Measurements from ENCODE around the gene SLC15A1.
A peak's percentile ranks its signal among the peaks of the same experiment; 100 is the strongest.

SLC15A1 gene

GRCh38 chr13:98690348-98691022, 62.0 kb downstream of the SLC15A1 start:
- no peak for DNase-seq

GRCh38 chr13:98689347-98689968, 63.0 kb downstream of the SLC15A1 start:
- no peak for DNase-seq

GRCh38 chr13:98688373-98688772, 64.1 kb downstream of the SLC15A1 start:
- no peak for DNase-seq

- DNase-seq: no peak
Measured at GRCh38 chr13:98687319-98687718, 65.2 kb downstream of the SLC15A1 start.

GRCh38 chr13:98686270-98686669, 66.2 kb downstream of the SLC15A1 start:
- DNase-seq: no peak

- DNase-seq: no peak
Measured at GRCh38 chr13:98685146-98685545, 67.3 kb downstream of the SLC15A1 start.

GRCh38 chr13:98681049-98681448, 71.4 kb downstream of the SLC15A1 start:
- DNase-seq: no peak

GRCh38 chr13:98678741-98679140, 73.7 kb downstream of the SLC15A1 start:
- DNase-seq: no peak

- DNase-seq: no peak
Measured at GRCh38 chr13:98677398-98677797, 75.1 kb downstream of the SLC15A1 start.

GRCh38 chr13:98676239-98676638, 76.2 kb downstream of the SLC15A1 start:
- no peak for DNase-seq

GRCh38 chr13:98675837-98676236, 76.6 kb downstream of the SLC15A1 start:
- no peak for DNase-seq

- no peak for DNase-seq
Measured at GRCh38 chr13:98675066-98675465, 77.4 kb downstream of the SLC15A1 start.

- no peak for DNase-seq
Measured at GRCh38 chr13:98672947-98673613, 79.4 kb downstream of the SLC15A1 start.

- DNase-seq: no peak
Measured at GRCh38 chr13:98668155-98668554, 84.3 kb downstream of the SLC15A1 start.

GRCh38 chr13:98665638-98665995, 86.9 kb downstream of the SLC15A1 start:
- DNase-seq: no peak

- no peak for DNase-seq
Measured at GRCh38 chr13:98664924-98665637, 87.4 kb downstream of the SLC15A1 start.

GRCh38 chr13:98664510-98664909, 88.0 kb downstream of the SLC15A1 start:
- no peak for DNase-seq

- DNase-seq: peak in 2 of 4 experiments; percentile 16 to 17
Measured at GRCh38 chr13:98664047-98664446, 88.4 kb downstream of the SLC15A1 start.

- DNase-seq: no peak
Measured at GRCh38 chr13:98658131-98658530, 94.3 kb downstream of the SLC15A1 start.

GRCh38 chr13:98657506-98658085, 94.9 kb downstream of the SLC15A1 start:
- no peak for DNase-seq

- no peak for DNase-seq
Measured at GRCh38 chr13:98656223-98656622, 96.2 kb downstream of the SLC15A1 start.

GRCh38 chr13:98653463-98653985, 98.9 kb downstream of the SLC15A1 start:
- DNase-seq: peak; percentile 29 to 58 (median 41)

All from activated CD4-positive, CD25-positive, alpha-beta regulatory T cell (primary cell).